Measurements from ENCODE around the gene CD8B. TPM values are rescaled to one million over a fixed set of nuclear protein-coding genes. Genes with fewer than 3 reads are reported as not detected.

Gene CD8B
- total and polyA plus RNA-seq, 9 of the 15 experiments (the other 6 are each of a cell fraction or from before 2014, with no cell fraction given), result not detected

DNA sequence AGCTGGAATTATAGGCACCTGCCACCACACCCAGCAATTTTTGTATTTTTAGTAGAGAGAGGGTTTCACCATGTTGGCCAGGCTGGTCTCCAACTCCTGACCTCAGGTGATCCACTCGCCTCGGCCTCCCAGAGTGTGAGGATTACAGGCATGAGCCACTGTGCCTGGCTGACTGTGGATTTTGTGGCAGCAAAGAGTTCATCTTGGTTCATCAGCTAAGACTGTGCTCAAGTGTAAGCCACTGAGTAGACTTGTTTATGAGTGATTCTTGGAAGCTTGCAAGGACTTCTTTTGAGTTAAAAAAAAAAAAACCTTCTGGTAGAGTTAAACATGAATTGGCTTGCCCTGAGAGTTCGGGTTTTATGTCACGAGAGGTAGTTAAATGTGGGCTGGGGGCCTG is 34.7 kb downstream of the CD8B start:
- Histone ChIP-seq H3K27me3 (ENCODE audit: control insufficient read depth in 2 of 2, insufficient read depth in 2 of 2, low read length in 2 of 2) (peaks cover 11 to 52% of the 10 kb centered on the region in 2 experiments; a peak in 4 of 5 replicates), H4K20me1 (replicated peaks; ENCODE audit: control insufficient read depth, insufficient read depth, low read length) (no peaks in the 10 kb centered on the region), H3K4me1 (replicated peaks in 1 of 2; ENCODE audit: control insufficient read depth in 2 of 2, insufficient read depth in 2 of 2, low read length in 2 of 2) (no peaks in the 10 kb centered on the region; a peak in 1 of 5 replicates), H3K4me3 (no peak overlapping the region), H3K27ac (ENCODE audit: extremely low read depth, low read depth, low read length) (no peak overlapping the region), H3K9me1 (ENCODE audit: control insufficient read depth, insufficient read depth, low read length) (no peaks in the 10 kb centered on the region), H3K36me3 (ENCODE audit: control insufficient read depth, insufficient read depth, low read length) (no peaks in the 10 kb centered on the region), H3K4me2 (ENCODE audit: insufficient read depth, low read length) (no peak overlapping the region), H3K9ac (ENCODE audit: insufficient read depth in 1 of 2, low read depth in 2 of 2, low read length in 2 of 2) (no peak overlapping the region), H2AFZ (ENCODE audit: low read depth, low read length) (no peak overlapping the region), H3K9me3 (replicated peaks; ENCODE audit: control insufficient read depth, insufficient read depth, low read depth, low read length) (no peaks in the 10 kb centered on the region), H3K79me2 (ENCODE audit: control insufficient read depth, insufficient read depth, low read length) (no peaks in the 10 kb centered on the region)
- TF ChIP-seq RCOR1 (IDR thresholded peaks at IDR 0.05; ENCODE audit: borderline replicate concordance in 1 of 2, low read depth in 2 of 2, low read length in 2 of 2), result no peak
- no peak for TF ChIP-seq MTA1 (IDR thresholded peaks at IDR 0.05; ENCODE audit: borderline replicate concordance)
- no peak for TF ChIP-seq SP2 (IDR thresholded peaks at IDR 0.05; ENCODE audit: extremely low read depth, low read depth, low read length, poor library complexity, severe bottlenecking)
- ATAC-seq, result no peak
- in situ Hi-C loops (cut with MboI) (no loop called here), intact Hi-C loops (cut with micrococcal nuclease) (no loop called here)
- no TSS peak for BruUV-seq (replicated peaks)
- DNase-seq (ENCODE audit: extremely low read depth in 1 of 4, low spot score in 3 of 4), result no peak
- 4% methylated on average over 4 of the region's 4 CpGs for WGBS (ENCODE audit: insufficient coverage, low coverage, missing lambda C conversion rate)
- ChIA-PET POLR2A (no interaction called here), CTCF (ENCODE audit: low intra/inter-chr PET ratio) (no interaction called here)
- no peak for FAIRE-seq

DNA sequence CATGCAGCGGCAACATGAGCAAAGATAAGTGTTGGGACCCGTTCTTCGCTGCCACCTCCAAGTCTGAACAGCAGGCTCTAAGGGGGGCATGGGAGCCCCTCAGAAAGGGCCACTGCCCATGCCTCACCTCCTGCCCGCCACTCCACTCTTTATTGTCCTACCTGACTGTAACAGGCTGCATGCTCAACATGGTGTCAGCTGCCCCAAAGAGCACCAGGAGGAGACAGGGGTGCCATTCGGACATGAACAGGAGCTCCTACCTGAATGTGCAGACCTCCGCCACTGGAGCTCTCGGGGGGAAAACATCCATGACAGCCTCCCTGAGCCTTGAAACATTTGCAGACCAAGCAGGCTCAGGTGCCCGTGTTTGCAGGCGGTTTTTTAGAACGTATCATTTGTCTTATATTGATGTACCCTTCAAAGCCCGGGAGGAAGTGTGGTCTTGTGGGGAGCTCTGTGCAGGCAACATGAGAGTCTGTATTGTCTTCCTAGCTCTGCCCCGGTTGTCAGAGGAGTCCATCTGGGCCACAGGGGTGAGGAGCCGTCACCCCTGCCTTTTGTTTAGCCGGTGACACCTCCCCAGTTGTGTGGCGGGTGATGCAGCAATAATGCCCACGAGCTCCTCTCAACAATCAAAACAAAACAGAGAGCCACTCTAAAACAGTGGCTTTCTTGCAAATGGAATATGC is 35.8 kb downstream of the CD8B start:
- Histone ChIP-seq H3K79me2 (ENCODE audit: control insufficient read depth, insufficient read depth, low read length) (no peaks in the 10 kb centered on the region), H3K36me3 (ENCODE audit: control insufficient read depth, insufficient read depth, low read length) (no peaks in the 10 kb centered on the region), H3K4me1 (replicated peaks in 1 of 2; ENCODE audit: control insufficient read depth in 2 of 2, insufficient read depth in 2 of 2, low read length in 2 of 2) (peaks cover 0 to 6% of the 10 kb centered on the region in 2 experiments; a peak in 1 of 5 replicates), H3K27ac (ENCODE audit: extremely low read depth, low read depth, low read length) (no peak overlapping the region), H3K9me3 (replicated peaks; ENCODE audit: control insufficient read depth, insufficient read depth, low read depth, low read length) (no peaks in the 10 kb centered on the region), H4K20me1 (replicated peaks; ENCODE audit: control insufficient read depth, insufficient read depth, low read length) (no peaks in the 10 kb centered on the region), H3K27me3 (ENCODE audit: control insufficient read depth in 2 of 2, insufficient read depth in 2 of 2, low read length in 2 of 2) (peaks cover 8 to 57% of the 10 kb centered on the region in 2 experiments; a peak in 4 of 5 replicates), H3K4me3 (no peak overlapping the region), H3K4me2 (ENCODE audit: insufficient read depth, low read length) (no peak overlapping the region), H3K9me1 (ENCODE audit: control insufficient read depth, insufficient read depth, low read length) (no peaks in the 10 kb centered on the region), H3K9ac (ENCODE audit: insufficient read depth in 1 of 2, low read depth in 2 of 2, low read length in 2 of 2) (no peak overlapping the region), H2AFZ (ENCODE audit: low read depth, low read length) (no peak overlapping the region)
- WGBS (ENCODE audit: insufficient coverage, low coverage, missing lambda C conversion rate), result 2% methylated on average over 15 of the region's 16 CpGs
- intact Hi-C loops (cut with micrococcal nuclease) (no loop called here), in situ Hi-C loops (cut with MboI) (no loop called here)
- CTCF ChIA-PET (ENCODE audit: low intra/inter-chr PET ratio), result no interaction called here
- TF ChIP-seq ZNF507 (tag; conservative IDR thresholded peaks at IDR 0.05) (no peak), RFX5 (IDR thresholded peaks at IDR 0.05; ENCODE audit: low read depth, low read length) (no peak), MYBL2 (IDR thresholded peaks at IDR 0.05; ENCODE audit: low read depth) (no peak), MYBL2 (CRISPR knock-in tag; IDR thresholded peaks at IDR 0.05; ENCODE audit: borderline replicate concordance) (no peak), ZNF3 (CRISPR knock-in tag; IDR thresholded peaks at IDR 0.05) (no peak), KLF6 (CRISPR knock-in tag; IDR thresholded peaks at IDR 0.05; ENCODE audit: borderline replicate concordance) (no peak), SRSF9 (IDR thresholded peaks at IDR 0.05; ENCODE audit: borderline replicate concordance, low read depth, low read length) (no peak), GATA2 (CRISPR knock-in tag; IDR thresholded peaks at IDR 0.05) (no peak), CBFB (CRISPR knock-in tag; IDR thresholded peaks at IDR 0.05) (no peak)
- TF ChIP-seq, protein P1, sequence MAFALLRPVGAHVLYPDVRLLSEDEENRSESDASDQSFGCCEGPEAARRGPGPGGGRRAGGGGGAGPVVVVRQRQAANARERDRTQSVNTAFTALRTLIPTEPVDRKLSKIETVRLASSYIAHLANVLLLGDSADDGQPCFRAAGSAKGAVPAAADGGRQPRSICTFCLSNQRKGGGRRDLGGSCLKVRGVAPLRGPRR (CRISPR knock-in tag; IDR thresholded peaks at IDR 0.05), result no peak
- TF ChIP-seq, protein P2, sequence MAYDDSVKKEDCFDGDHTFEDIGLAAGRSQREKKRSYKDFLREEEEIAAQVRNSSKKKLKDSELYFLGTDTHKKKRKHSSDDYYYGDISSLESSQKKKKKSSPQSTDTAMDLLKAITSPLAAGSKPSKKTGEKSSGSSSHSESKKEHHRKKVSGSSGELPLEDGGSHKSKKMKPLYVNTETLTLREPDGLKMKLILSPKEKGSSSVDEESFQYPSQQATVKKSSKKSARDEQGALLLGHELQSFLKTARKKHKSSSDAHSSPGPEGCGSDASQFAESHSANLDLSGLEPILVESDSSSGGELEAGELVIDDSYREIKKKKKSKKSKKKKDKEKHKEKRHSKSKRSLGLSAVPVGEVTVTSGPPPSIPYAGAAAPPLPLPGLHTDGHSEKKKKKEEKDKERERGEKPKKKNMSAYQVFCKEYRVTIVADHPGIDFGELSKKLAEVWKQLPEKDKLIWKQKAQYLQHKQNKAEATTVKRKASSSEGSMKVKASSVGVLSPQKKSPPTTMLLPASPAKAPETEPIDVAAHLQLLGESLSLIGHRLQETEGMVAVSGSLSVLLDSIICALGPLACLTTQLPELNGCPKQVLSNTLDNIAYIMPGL (CRISPR knock-in tag; IDR thresholded peaks at IDR 0.05), result no peak
- POLR2A ChIA-PET, result no interaction called here
- no peak for ATAC-seq
- no peak for DNase-seq (ENCODE audit: extremely low read depth in 1 of 4, low spot score in 3 of 4)
- no peak for FAIRE-seq
- BruUV-seq (replicated peaks), result no TSS peak

All from K562 (cell line).